Esophagus muscularis mucosa (tissue), 4 donors: ENCODE measurements around the gene ZBTB3. TPM values are rescaled to one million over a fixed set of nuclear protein-coding genes. Genes with fewer than 3 reads are reported as not detected.

ENCODE experiments used
- DNase-seq: peaks from one replicate; pipeline ENCODE4 v3.0.0-alpha.2; 2017; ENCODE audit errors: extremely low spot score
- H3K27ac ChIP-seq, 4 donors: fragments of 200-600 bp; sonication (generic); replicated peaks in 1 of 4; 1 replicate in 3 of 4; 2 replicates in 1 of 4; pipeline ENCODE4 v1.5.1; 2016 to 2019; ENCODE audit warnings: mild to moderate bottlenecking in 1 of 4
- H3K27me3 ChIP-seq, 4 donors: fragments of 200-600 bp; sonication (generic); one replicate each; pipeline versions ENCODE4 v1.5.1 to v1.6.0; 2016 to 2019
- H3K36me3 ChIP-seq, 4 donors: fragments of 200-600 bp; sonication (generic); one replicate each; pipeline ENCODE4 v1.5.1; 2016 to 2019
- H3K4me1 ChIP-seq, 4 donors: fragments of 200-600 bp; sonication (generic); one replicate each; pipeline ENCODE4 v1.5.1; 2016 to 2019
- H3K4me3 ChIP-seq, 4 donors: fragments of 200-600 bp; sonication (generic); 1 replicate in 2 of 4; 2 replicates in 2 of 4; pipeline ENCODE4 v1.5.1; 2016 to 2019; ENCODE audit warnings: mild to moderate bottlenecking in 4 of 4, moderate library complexity in 1 of 4
- H3K9me3 ChIP-seq, 4 donors: fragments of 200-600 bp; sonication (generic); 1 replicate in 3 of 4; 2 replicates in 1 of 4; pipeline ENCODE4 v1.5.1; 2016 to 2019
- CTCF ChIP-seq, 3 experiments: fragments of 200-600 bp in 2 of 3; fragments of 450-650 bp in 1 of 3; sonication (generic) in 2 of 3; IDR thresholded peaks; one replicate each; pipeline ENCODE4 v1.5.1; 2017 to 2019; ENCODE audit warnings: antibody characterized with exemption in 3 of 3, mild to moderate bottlenecking in 2 of 3, moderate library complexity in 1 of 3
- EP300 ChIP-seq: sonication (generic); formaldehyde crosslinking; IDR thresholded peaks from one replicate; pipeline ENCODE4 v1.6.1; 2017; ENCODE audit warnings: antibody characterized with exemption
- POLR2A ChIP-seq: fragments of 450-650 bp; IDR thresholded peaks from one replicate; pipeline ENCODE4 v1.6.1; 2017; ENCODE audit warnings: antibody characterized with exemption, moderate library complexity, mild to moderate bottlenecking, low read depth
- POLR2AphosphoS5 ChIP-seq, 2 donors: sonication (generic); formaldehyde crosslinking; IDR thresholded peaks; one replicate each; pipeline ENCODE4 v1.6.1; 2017; ENCODE audit warnings: antibody characterized with exemption in 2 of 2
- WGBS: methylation state at CpG from one replicate; pipeline ENCODE4 v1.1.5; 2018; 5-methylcytosine and 5-hydroxymethylcytosine counted together
- intact Hi-C: fragments of 100-400 bp; cut with DNase I; formaldehyde crosslinking; loops from one replicate; pipeline ENCODE4 v1.15.1; 2023
- total RNA-seq, 4 donors: library from RNA; depleted of rRNA; stranded (reverse); fragments of >200 nt; gene quantifications; one replicate each; pipeline versions ENCODE4 v1.1.0 to v1.2.1, GENCODE V29; 2016

Gene ZBTB3
- total RNA-seq, 4 donors from 2014 or later = 6.2 to 12.3 (median 9.1) TPM

DNA sequence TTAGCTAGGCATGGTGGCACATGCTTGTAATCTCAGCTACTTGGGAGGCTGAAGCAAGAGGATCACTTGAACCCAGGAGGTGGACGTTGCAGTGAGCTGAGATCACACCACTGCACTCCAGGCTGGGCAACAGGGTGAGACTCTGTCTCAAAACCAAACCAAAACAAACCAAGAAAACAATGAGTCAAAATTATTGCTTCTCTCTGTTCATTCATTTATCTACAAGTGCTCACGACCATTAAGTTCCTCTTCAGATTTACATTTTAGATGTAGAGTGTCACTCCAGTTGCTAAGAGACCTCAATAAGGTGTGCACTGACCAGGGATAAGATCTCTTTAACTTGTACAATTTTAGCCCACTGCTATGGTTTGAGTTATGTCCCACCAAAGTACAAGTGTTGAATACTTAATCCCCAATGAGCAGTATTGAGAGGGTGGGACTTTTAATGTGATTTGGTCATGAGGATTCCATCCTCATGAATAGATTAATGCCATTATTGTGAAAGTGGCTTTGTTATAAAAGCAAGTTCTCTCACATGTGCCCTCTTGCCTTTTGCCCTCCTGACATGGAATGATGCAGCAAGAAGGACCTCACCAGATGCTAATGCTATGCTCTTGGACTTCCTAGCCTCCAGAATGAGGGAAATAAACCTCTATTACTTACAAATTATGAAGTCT lies 34.5 kb downstream of the ZBTB3 start:
- no peak for DNase-seq
- Histone ChIP-seq H3K36me3 (peaks cover 91 to 98% (median 96%) of the 10 kb centered on the region in 4 donors), H3K4me1 (peaks cover 16 to 38% (median 26%) of the 10 kb centered on the region in 4 donors), H3K27ac (no peak overlapping the region), H3K27me3 (no peaks in the 10 kb centered on the region), H3K4me3 (no peak overlapping the region), H3K9me3 (no peaks in the 10 kb centered on the region)
- intact Hi-C loops = no loop called here
- no peak for TF ChIP-seq CTCF (IDR thresholded peaks at IDR 0.05)
- no peak for TF ChIP-seq POLR2AphosphoS5 (IDR thresholded peaks at IDR 0.05)
- no peak for TF ChIP-seq EP300
- TF ChIP-seq POLR2A = no peak
- 72% methylated on average over 2 of the region's 2 CpGs for WGBS

DNA sequence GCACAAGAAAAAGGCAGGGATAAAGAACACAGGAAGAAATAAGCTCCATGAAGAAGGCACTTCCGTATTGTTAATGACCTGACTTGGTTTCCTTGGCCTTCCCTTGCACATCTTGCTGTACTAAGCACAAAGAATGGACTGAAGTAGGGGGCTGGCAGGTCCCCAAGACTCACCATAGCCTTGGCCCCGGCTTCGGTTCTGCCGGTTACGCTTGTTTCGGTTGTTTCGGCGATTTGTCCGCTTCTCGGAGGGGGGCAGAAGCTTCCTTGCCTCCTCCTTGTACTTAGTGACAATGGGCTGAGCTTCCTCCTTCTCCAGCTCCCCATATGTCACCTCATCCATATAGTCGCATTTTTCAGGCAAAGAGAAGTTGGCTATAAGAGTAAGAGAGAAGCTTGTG lies 37.1 kb downstream of the ZBTB3 start:
- intact Hi-C loops = no loop called here

GRCh38 chr11:62716206-62716605 lies 37.8 kb downstream of the ZBTB3 start:
- WGBS = 89% methylated on average over 5 of the region's 5 CpGs
- Histone ChIP-seq H3K27ac (peak overlapping the region in 1 of 4 donors; percentile 6), H3K4me3 (no peak overlapping the region), H3K36me3 (peaks cover 78 to 100% (median 97%) of the 10 kb centered on the region in 4 donors), H3K4me1 (peaks cover 0 to 23% (median 11%) of the 10 kb centered on the region in 4 donors), H3K27me3 (no peaks in the 10 kb centered on the region), H3K9me3 (no peaks in the 10 kb centered on the region)
- TF ChIP-seq EP300 (no peak), CTCF (IDR thresholded peaks at IDR 0.05) (no peak), POLR2AphosphoS5 (IDR thresholded peaks at IDR 0.05) (no peak)
- intact Hi-C loops = no loop called here
- no peak for DNase-seq

More for the DNA sequence above, 37.1 kb downstream of the ZBTB3 start:
- Histone ChIP-seq H3K27me3 (no peaks in the 10 kb centered on the region), H3K36me3 (peaks cover 84 to 100% (median 97%) of the 10 kb centered on the region in 4 donors), H3K4me3 (no peak overlapping the region), H3K27ac (no peak overlapping the region), H3K4me1 (peaks cover 0 to 23% (median 12%) of the 10 kb centered on the region in 4 donors), H3K9me3 (no peaks in the 10 kb centered on the region)
- TF ChIP-seq CTCF (IDR thresholded peaks at IDR 0.05) (no peak), EP300 (no peak), POLR2A (no peak), POLR2AphosphoS5 (IDR thresholded peaks at IDR 0.05) (no peak)
- no peak for DNase-seq
- 84% methylated on average over 11 of the region's 11 CpGs for WGBS

DNA sequence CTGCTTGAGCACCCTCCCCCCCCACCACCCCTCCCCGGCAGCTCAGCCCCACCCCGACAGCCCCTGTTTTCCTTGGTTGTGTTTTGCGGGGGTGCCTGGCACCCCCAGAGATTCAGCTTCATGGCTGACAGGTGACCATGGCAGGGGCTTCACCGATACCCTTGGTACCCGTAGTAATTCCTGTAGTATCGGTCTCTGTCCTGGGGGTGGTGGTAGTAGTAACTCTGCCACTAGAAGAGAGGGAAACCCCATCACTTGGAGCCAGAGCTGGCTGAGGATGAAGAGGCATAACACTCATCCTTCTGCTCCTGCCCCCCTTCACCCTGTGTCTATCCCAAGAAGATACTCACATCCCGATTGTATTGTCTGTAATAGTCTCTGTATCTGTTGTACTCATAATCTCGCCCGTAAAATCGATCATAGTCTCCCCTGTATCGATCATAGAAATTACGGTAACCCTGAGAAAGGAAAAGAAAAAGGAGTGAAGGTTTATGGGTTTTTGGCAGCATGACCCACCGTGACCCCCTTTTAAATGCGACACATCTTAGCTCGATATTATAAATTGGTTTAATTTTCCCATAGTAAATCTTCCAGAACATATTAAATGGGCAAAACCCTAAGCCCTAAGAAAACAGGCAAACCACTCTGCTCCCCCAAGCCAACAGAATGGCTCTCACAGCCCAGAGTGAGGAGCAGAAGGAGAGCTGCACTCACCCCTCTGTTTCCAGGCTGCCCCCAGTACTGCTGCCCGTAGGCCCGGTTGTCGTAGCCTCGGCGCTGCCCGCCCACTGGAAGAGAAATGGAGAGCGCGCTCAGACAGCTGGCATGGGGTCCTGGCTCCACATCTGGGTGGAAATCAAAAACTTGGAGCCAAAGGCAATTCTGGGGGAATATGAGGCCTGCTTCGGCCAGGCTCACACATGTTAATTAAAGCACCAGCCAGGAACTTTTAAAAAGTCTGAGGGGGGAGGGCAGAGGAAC lies 38.5 kb downstream of the ZBTB3 start:
- Histone ChIP-seq H3K27me3 (no peaks in the 10 kb centered on the region), H3K9me3 (no peaks in the 10 kb centered on the region), H3K36me3 (peaks cover 77 to 99% (median 97%) of the 10 kb centered on the region in 4 donors), H3K4me1 (peaks cover 4 to 27% (median 12%) of the 10 kb centered on the region in 4 donors), H3K4me3 (no peak overlapping the region), H3K27ac (peak overlapping the region in 1 of 4 donors; percentile 21)
- DNase-seq = no peak
- TF ChIP-seq EP300 (no peak), CTCF (IDR thresholded peaks at IDR 0.05) (no peak), POLR2A (no peak), POLR2AphosphoS5 (IDR thresholded peaks at IDR 0.05) (no peak)
- WGBS = 88% methylated on average over 24 of the region's 24 CpGs
- intact Hi-C loops = no loop called here
